ENCODE results near the gene FATE1.
A peak's percentile ranks its signal among the peaks of the same experiment; 100 is the strongest.

The FATE1 gene

GRCh38 chrX:151710457-151710856, 5.4 kb upstream of the FATE1 start:
- no peak overlapping the region for H3K27ac ChIP-seq
- no peak for TF ChIP-seq CTCF (IDR thresholded peaks at IDR 0.05; ENCODE audit: low read depth, low read length, missing control alignments)
- no peaks in the 10 kb centered on the region for H3K27me3 ChIP-seq (replicated peaks)
- H3K4me3 ChIP-seq (ENCODE audit: low read depth, low read length): no peak overlapping the region
- no peaks in the 10 kb centered on the region for H3K36me3 ChIP-seq (replicated peaks)
- in situ Hi-C loops (cut with HindIII; ENCODE audit: low pct_ligation_motif_present, low sequenced_read_pairs): no loop called here
- no peak for DNase-seq

GRCh38 chrX:151711154-151711553, 4.7 kb upstream of the FATE1 start:
- no peaks in the 10 kb centered on the region for H3K36me3 ChIP-seq (replicated peaks)
- in situ Hi-C loops (cut with HindIII; ENCODE audit: low pct_ligation_motif_present, low sequenced_read_pairs): no loop called here
- H3K4me3 ChIP-seq (ENCODE audit: low read depth, low read length): no peak overlapping the region
- H3K27ac ChIP-seq: no peak overlapping the region
- no peak for DNase-seq
- no peak for TF ChIP-seq CTCF (IDR thresholded peaks at IDR 0.05; ENCODE audit: low read depth, low read length, missing control alignments)
- H3K27me3 ChIP-seq (replicated peaks): no peaks in the 10 kb centered on the region

GRCh38 chrX:151711787-151712186, 4.0 kb upstream of the FATE1 start:
- Histone ChIP-seq H3K36me3 (replicated peaks) (no peaks in the 10 kb centered on the region), H3K27me3 (replicated peaks) (no peaks in the 10 kb centered on the region), H3K27ac (no peak overlapping the region), H3K4me3 (ENCODE audit: low read depth, low read length) (no peak overlapping the region)
- no peak for DNase-seq
- TF ChIP-seq CTCF (IDR thresholded peaks at IDR 0.05; ENCODE audit: low read depth, low read length, missing control alignments): no peak
- in situ Hi-C loops (cut with HindIII; ENCODE audit: low pct_ligation_motif_present, low sequenced_read_pairs): no loop called here

GRCh38 chrX:151712253-151712652, 3.6 kb upstream of the FATE1 start:
- no peak for DNase-seq
- no peak overlapping the region for H3K27ac ChIP-seq
- H3K36me3 ChIP-seq (replicated peaks): no peaks in the 10 kb centered on the region
- H3K4me3 ChIP-seq (ENCODE audit: low read depth, low read length): no peak overlapping the region
- H3K27me3 ChIP-seq (replicated peaks): no peaks in the 10 kb centered on the region
- in situ Hi-C loops (cut with HindIII; ENCODE audit: low pct_ligation_motif_present, low sequenced_read_pairs): no loop called here
- TF ChIP-seq CTCF (IDR thresholded peaks at IDR 0.05; ENCODE audit: low read depth, low read length, missing control alignments): no peak

GRCh38 chrX:151713849-151714248, 2.0 kb upstream of the FATE1 start:
- in situ Hi-C loops (cut with HindIII; ENCODE audit: low pct_ligation_motif_present, low sequenced_read_pairs): no loop called here
- Histone ChIP-seq H3K27me3 (replicated peaks) (no peaks in the 10 kb centered on the region), H3K27ac (no peak overlapping the region), H3K36me3 (replicated peaks) (no peaks in the 10 kb centered on the region), H3K4me3 (ENCODE audit: low read depth, low read length) (no peak overlapping the region)
- TF ChIP-seq CTCF (IDR thresholded peaks at IDR 0.05; ENCODE audit: low read depth, low read length, missing control alignments): peak; percentile 59
- DNase-seq: peak; percentile 13

GRCh38 chrX:151714362-151714761, 1.5 kb upstream of the FATE1 start:
- DNase-seq: no peak
- no peak for TF ChIP-seq CTCF (IDR thresholded peaks at IDR 0.05; ENCODE audit: low read depth, low read length, missing control alignments)
- H3K27ac ChIP-seq: no peak overlapping the region
- H3K27me3 ChIP-seq (replicated peaks): no peaks in the 10 kb centered on the region
- in situ Hi-C loops (cut with HindIII; ENCODE audit: low pct_ligation_motif_present, low sequenced_read_pairs): no loop called here
- H3K36me3 ChIP-seq (replicated peaks): no peaks in the 10 kb centered on the region
- no peak overlapping the region for H3K4me3 ChIP-seq (ENCODE audit: low read depth, low read length)

Measured in brain microvascular endothelial cell (primary cell).